Measurements from ENCODE around the gene GAB2.

GRCh38 chr11:78197816-78198215 lies 219.8 kb downstream of the GAB2 start:
- no peak for TF ChIP-seq CTCF (IDR thresholded peaks at IDR 0.05)
- no peak for TF ChIP-seq POLR2AphosphoS5 (IDR thresholded peaks at IDR 0.05)

Measured in stomach (tissue), 4 donors.